NCI-H1417 treated with DMSO at 0.1 percent for 48 hours (cell line): Measurements from ENCODE around the gene GBP4.

Experiments
- DNase-seq: peaks from one replicate; lab custom pipeline; 2025; lab: John Stamatoyannopoulos, UW

The GBP4 gene

GRCh38 chr1:89171067-89171438 lies 27.7 kb downstream of the GBP4 start:
- no peak for DNase-seq

- no peak for DNase-seq
Measured at GRCh38 chr1:89170170-89171066, 28.3 kb downstream of the GBP4 start.

GRCh38 chr1:89169166-89169565 lies 29.6 kb downstream of the GBP4 start:
- no peak for DNase-seq

- DNase-seq, result no peak
Measured at GRCh38 chr1:89167590-89168230, 31.0 kb downstream of the GBP4 start.

- DNase-seq, result no peak
Measured at GRCh38 chr1:89166705-89167104, 32.0 kb downstream of the GBP4 start.

- no peak for DNase-seq
Measured at GRCh38 chr1:89165811-89166210, 32.9 kb downstream of the GBP4 start.

GRCh38 chr1:89151047-89151446 lies 47.7 kb downstream of the GBP4 start:
- DNase-seq, result no peak

- DNase-seq, result no peak
Measured at GRCh38 chr1:89149976-89150375, 48.8 kb downstream of the GBP4 start.

GRCh38 chr1:89149229-89149628 lies 49.5 kb downstream of the GBP4 start:
- no peak for DNase-seq

- no peak for DNase-seq
Measured at GRCh38 chr1:89147678-89148658, 50.8 kb downstream of the GBP4 start.

GRCh38 chr1:89146721-89147120 lies 52.0 kb downstream of the GBP4 start:
- DNase-seq, result no peak

- DNase-seq, result no peak
Measured at GRCh38 chr1:89143484-89143883, 55.3 kb downstream of the GBP4 start.

GRCh38 chr1:89142160-89142559 lies 56.6 kb downstream of the GBP4 start:
- DNase-seq, result no peak

GRCh38 chr1:89133747-89134146 lies 65.0 kb downstream of the GBP4 start:
- DNase-seq, result no peak
